NCI-H187 (cell line): ENCODE results near the gene GIMAP1.

ENCODE experiments used
- DNase-seq, 2 experiments: peaks; one replicate each; lab custom pipeline; 2025; lab: John Stamatoyannopoulos, UW

GIMAP1 gene

DNA sequence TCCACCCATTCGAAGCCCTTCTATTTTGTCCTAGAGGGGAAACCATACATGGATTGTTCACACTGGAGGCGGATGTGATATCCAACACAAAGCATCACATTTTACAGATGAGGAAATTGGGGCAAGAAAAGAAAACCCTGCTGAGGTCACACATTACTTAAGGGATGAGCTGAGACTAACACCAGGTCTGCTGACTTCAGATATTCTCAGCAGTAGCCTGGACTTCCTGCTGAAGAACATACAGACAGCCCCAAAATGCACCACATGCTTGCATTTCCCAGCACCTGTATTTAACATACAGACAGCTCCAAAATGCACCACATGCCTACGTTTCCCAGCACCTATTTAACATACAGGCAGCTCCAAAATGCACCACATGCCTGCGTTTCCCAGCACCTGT, 32.0 kb downstream of the GIMAP1 start:
- no peak for DNase-seq

DNA sequence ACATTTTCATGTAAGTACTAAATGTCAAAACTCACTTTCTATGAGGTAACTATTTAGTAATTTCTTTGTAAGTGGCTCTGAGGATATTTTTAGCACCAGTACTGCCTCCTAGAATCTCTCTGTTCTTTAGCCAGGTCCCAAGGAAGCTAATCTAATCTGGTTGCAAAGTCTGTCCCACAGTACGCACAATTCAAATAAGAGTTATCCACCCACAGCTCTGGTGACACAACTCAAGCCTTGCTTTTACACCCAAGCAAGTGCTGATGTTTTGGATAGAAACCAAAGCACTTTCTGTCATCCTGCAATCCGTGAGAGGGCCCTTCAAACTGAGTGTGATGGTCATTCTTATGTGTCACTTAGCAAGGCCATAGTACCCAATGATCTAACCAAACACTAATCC, 35.3 kb downstream of the GIMAP1 start:
- DNase-seq: no peak

DNA sequence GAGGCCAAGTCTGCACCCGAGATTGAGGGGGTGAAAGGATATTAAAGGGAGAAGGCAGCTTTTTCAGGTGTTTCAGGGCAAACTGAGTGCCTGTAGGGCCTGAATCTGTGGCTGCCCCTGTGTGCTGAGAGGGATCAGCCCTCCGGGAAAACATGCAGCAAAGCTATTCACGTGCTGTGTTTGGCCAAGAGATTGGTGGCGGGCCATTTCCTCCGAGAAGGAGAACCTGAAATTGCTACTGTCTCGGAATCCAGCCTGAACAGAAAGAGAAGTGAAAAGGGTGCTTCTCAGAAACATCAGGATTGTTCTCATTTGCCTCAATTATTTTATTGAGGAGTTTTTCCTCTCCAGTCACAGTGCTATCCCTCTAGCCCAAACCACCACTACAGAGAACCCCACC, 36.8 kb downstream of the GIMAP1 start:
- no peak for DNase-seq

- no peak for DNase-seq
Measured at GRCh38 chr7:150753826-150754603, 37.6 kb downstream of the GIMAP1 start.

- no peak for DNase-seq
Measured at GRCh38 chr7:150754951-150755350, 38.5 kb downstream of the GIMAP1 start.

DNA sequence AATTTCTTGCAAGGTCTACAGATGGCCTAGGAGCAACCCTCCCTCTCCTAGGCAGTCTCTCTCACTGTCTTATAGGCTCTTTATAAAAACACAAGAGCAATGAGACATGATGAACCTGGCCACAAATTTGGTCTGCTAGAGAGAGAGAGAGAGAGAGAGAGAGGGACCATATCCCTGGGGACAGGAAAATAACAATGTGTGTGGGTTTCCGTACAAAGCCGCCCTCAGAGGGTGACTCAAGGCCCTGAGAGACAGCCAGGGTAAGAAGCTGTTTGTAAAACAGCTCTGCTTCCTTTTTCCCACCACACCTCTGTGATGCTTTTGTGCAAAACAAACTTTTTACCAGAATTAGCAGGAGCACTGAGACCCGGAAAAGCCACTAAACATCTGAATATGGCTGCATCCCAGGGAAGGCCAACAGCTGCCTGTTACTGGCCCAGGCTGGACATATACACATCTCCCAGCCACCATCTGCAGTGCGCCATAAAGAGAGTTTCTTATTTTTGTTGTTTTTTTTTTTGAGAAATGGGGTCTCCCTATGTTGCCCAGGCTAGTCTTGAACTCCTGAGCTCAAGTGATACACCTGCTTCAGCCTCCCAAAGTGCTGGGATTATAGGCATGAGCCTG, 39.2 kb downstream of the GIMAP1 start:
- no peak for DNase-seq

- no peak for DNase-seq
Measured at GRCh38 chr7:150756166-150756565, 39.8 kb downstream of the GIMAP1 start.

DNA sequence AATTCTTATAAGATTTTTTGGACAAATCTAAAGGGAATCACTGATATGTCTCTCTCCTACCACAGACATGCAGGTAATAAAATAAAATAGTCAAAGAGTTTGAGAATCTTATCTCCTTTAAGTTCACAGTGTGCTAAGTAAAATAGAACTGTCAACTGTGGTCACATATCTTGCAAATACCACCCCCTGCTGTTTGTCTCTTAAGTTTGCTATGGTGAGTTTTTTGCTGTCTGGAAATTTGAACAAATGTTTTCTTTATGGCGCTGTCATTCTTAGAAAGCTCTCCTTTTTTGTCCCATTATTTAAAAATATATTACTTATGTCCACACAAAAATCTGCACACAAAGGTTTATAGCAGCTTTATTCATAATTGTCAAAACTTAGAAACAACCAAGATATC, 40.4 kb downstream of the GIMAP1 start:
- no peak for DNase-seq

DNA sequence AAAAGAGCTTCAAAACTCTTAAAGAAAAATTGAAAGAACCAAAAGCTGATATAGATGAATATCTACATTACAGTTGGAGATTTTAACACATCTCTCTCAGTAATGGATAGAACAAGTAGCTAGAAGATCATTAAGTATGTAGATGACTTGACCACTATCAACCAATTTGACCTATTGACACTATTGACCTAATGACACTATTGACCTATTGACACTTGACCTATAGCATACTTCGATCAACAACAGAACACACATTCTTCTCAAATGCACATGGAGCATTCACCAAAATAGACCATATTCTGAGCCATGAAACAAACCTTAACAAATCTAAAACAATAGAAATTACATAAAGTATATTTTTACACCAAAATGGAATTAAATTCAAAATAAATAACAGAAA, 43.1 kb downstream of the GIMAP1 start:
- no peak for DNase-seq

- no peak for DNase-seq
Measured at GRCh38 chr7:150766334-150766709, 49.9 kb downstream of the GIMAP1 start.

DNA sequence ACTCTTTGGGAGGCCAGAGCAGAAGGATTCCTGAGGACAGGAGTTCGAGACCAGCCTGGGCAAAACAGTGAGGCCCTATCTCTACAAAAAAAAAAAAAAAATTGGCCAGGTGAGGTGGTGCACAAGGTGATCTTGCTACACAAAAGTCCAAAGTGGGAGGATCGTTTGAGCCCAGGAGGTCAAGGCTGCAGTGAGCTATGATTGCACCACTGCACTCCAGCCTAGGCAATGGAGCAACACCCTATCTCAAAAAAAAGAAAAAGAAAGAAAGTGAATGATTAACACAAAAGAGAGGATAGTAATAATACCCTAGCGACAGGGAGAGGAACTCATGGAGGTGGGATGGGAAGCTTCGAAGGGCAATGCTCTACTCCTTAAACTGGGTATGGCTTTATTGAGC, 53.4 kb downstream of the GIMAP1 start:
- no peak for DNase-seq
